HEK293T (cell line): ENCODE measurements around the gene POLR2I.

Experiments used
- BHLHE40 ChIP-seq: fragments of 450-650 bp; IDR thresholded peaks from 2 replicates; pipeline ENCODE4 v1.6.1; 2016; ENCODE audit warnings: mild to moderate bottlenecking, moderate library complexity, borderline replicate concordance
- CTBP1 ChIP-seq: fragments of 450-650 bp; IDR thresholded peaks from 2 replicates; pipeline ENCODE4 v1.6.1; 2016; ENCODE audit warnings: borderline replicate concordance
- FOXA1 ChIP-seq: fragments of 450-650 bp; IDR thresholded peaks from 2 replicates; pipeline ENCODE4 v1.6.1; 2016; ENCODE audit warnings: mild to moderate bottlenecking
- FOXK2 ChIP-seq: fragments of 450-650 bp; IDR thresholded peaks from 2 replicates; pipeline ENCODE4 v1.6.1; 2016; ENCODE audit warnings: mild to moderate bottlenecking
- FOXM1 ChIP-seq: fragments of 450-650 bp; IDR thresholded peaks from 2 replicates; pipeline ENCODE4 v1.6.1; 2017; ENCODE audit warnings: mild to moderate bottlenecking, borderline replicate concordance
- HDGF ChIP-seq: fragments of 450-650 bp; IDR thresholded peaks from 2 replicates; pipeline ENCODE4 v1.6.1; 2017; ENCODE audit warnings: antibody characterized with exemption, borderline replicate concordance
- L3MBTL2 ChIP-seq: fragments of 450-650 bp; conservative IDR thresholded peaks from 2 replicates; pipeline ENCODE4 v1.6.1; 2016; ENCODE audit warnings: mild to moderate bottlenecking
- LEF1 ChIP-seq: fragments of 450-650 bp; IDR thresholded peaks from 2 replicates; pipeline ENCODE4 v1.6.1; 2017; ENCODE audit warnings: mild to moderate bottlenecking, borderline replicate concordance
- SP1 ChIP-seq: fragments of 450-650 bp; IDR thresholded peaks from 2 replicates; pipeline ENCODE4 v1.6.1; 2017
- SUZ12 ChIP-seq: fragments of 450-650 bp; IDR thresholded peaks from 2 replicates; pipeline ENCODE4 v1.6.1; 2016; ENCODE audit warnings: mild to moderate bottlenecking
- ZNF384 ChIP-seq: fragments of 450-650 bp; IDR thresholded peaks from 2 replicates; pipeline ENCODE4 v1.6.1; 2016

DNA sequence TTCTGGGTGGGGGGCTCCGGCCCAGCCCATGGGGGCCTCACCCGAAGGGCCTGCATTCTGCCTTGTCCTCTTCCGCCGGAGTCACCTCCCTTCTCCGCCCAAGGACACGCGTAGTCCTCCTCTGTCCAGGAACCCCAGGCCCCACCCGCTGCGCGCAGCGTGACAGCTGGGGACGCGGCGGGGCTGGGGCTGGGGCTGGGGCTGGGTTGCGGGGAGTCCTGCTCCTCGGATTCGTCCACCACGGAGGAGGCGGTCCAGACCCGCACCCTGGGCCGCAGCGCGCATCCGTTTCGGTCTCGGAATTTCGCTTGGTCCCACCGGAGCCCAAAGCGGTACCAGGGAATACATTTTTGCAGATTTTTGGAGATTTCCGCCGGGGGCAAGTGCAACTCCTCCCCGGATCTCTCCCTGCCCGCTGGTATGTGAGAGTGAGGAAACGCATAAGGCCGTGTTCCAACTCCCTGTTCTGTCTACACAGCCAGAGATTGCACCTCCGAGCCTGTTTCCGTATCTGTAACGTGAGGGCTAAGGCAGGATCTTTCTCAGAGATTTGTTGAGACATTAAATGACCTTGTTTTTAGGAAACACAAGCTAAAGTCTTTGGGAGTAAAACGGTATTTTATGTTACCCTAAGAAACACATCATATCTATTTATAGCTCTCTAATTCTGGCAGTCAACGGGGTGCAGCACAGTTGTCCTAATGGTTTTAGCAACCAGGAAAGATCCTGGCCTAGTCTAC is 37.8 kb upstream of the POLR2I start, which contains the start of gene COX7A1:
- TF ChIP-seq FOXM1 (no peak), FOXA1 (no peak), SP1 (no peak), SUZ12 (no peak), HDGF (no peak), CTBP1 (no peak), BHLHE40 (no peak), L3MBTL2 (no peak), LEF1 (no peak), FOXK2 (no peak), ZNF384 (no peak)
